ENCODE results near the gene PRCC.

GRCh38 chr1:156834322-156834721 is 67.0 kb downstream of the PRCC start:
- TF ChIP-seq CTCF (IDR thresholded peaks at IDR 0.05) (no peak), EP300 (IDR thresholded peaks at IDR 0.05) (no peak), POLR2AphosphoS5 (IDR thresholded peaks at IDR 0.05) (no peak), POLR2A (IDR thresholded peaks at IDR 0.05; ENCODE audit: low read depth) (no peak)

Data from esophagus muscularis mucosa (tissue), 4 donors.